Measurements from ENCODE around the gene PEAK1. TPM values are rescaled to one million over a fixed set of nuclear protein-coding genes. Genes with fewer than 3 reads are reported as not detected.

PEAK1 gene
- total RNA-seq, 2 donors from 2014 or later, result 25.4 to 38.4 TPM

- Mint-ChIP-seq H3K4me3 (peak overlapping the region; percentile 81), H3K36me3 (ENCODE audit: low read depth) (no peaks in the 10 kb centered on the region), H3K27ac (peak overlapping the region; percentile 83), H3K27me3 (ENCODE audit: insufficient read depth) (peaks cover 16% of the 10 kb centered on the region), H3K9me3 (no peaks in the 10 kb centered on the region), H3K4me1 (peaks cover 29% of the 10 kb centered on the region)
- H3K27me3 ChIP-seq (ENCODE audit: control insufficient read depth, insufficient read depth, low read length, poor library complexity, severe bottlenecking), result no peaks in the 10 kb centered on the region
- DNase-seq, result peak; percentile 80
- H3K4me1 ChIP-seq (ENCODE audit: control insufficient read depth, insufficient read depth, low read length), result peaks cover 4% of the 10 kb centered on the region
- H3K27ac ChIP-seq (ENCODE audit: low read depth, low read length), result no peak overlapping the region
- H3K9ac ChIP-seq (ENCODE audit: extremely low read depth, low read length, poor library complexity, severe bottlenecking), result peak overlapping the region; percentile 66
- WGBS, 2 experiments (ENCODE audit: insufficient coverage in 1 of 2, insufficient read length in 1 of 2), result 1 to 2% methylated on average over 8 to 72 of the region's 72 CpGs
- H3K4me3 ChIP-seq (ENCODE audit: low read length), result peak overlapping the region; percentile 83
- H3K9me3 ChIP-seq (ENCODE audit: control insufficient read depth, low read length), result no peaks in the 10 kb centered on the region
- H3K36me3 ChIP-seq (ENCODE audit: control insufficient read depth, insufficient read depth, low read length), result no peaks in the 10 kb centered on the region
- TF ChIP-seq CTCF (conservative IDR thresholded peaks at IDR 0.05), result no peak
Measured at GRCh38 chr15:77418966-77419835, 703 bp downstream of the PEAK1 start.

- Mint-ChIP-seq H3K4me1 (peaks cover 24% of the 10 kb centered on the region), H3K9me3 (no peaks in the 10 kb centered on the region), H3K27ac (no peak overlapping the region), H3K36me3 (ENCODE audit: low read depth) (no peaks in the 10 kb centered on the region), H3K4me3 (peak overlapping the region; percentile 81), H3K27me3 (ENCODE audit: insufficient read depth) (peaks cover 16% of the 10 kb centered on the region)
- 61 to 71% methylated on average over 3 to 8 of the region's 8 CpGs for WGBS, 2 experiments (ENCODE audit: insufficient coverage in 1 of 2, insufficient read length in 1 of 2)
- Histone ChIP-seq H3K27me3 (ENCODE audit: control insufficient read depth, insufficient read depth, low read length, poor library complexity, severe bottlenecking) (no peaks in the 10 kb centered on the region), H3K9ac (ENCODE audit: extremely low read depth, low read length, poor library complexity, severe bottlenecking) (no peak overlapping the region), H3K36me3 (ENCODE audit: control insufficient read depth, insufficient read depth, low read length) (no peaks in the 10 kb centered on the region), H3K27ac (ENCODE audit: low read depth, low read length) (no peak overlapping the region), H3K4me3 (ENCODE audit: low read length) (peak overlapping the region; percentile 83), H3K4me1 (ENCODE audit: control insufficient read depth, insufficient read depth, low read length) (peaks cover 4% of the 10 kb centered on the region), H3K9me3 (ENCODE audit: control insufficient read depth, low read length) (no peaks in the 10 kb centered on the region)
- no peak for TF ChIP-seq CTCF (conservative IDR thresholded peaks at IDR 0.05)
- no peak for DNase-seq
Measured at GRCh38 chr15:77418391-77418965, 1.4 kb downstream of the PEAK1 start.

- no peak overlapping the region for H3K27ac Mint-ChIP-seq
- peaks cover 16% of the 10 kb centered on the region for H3K27me3 Mint-ChIP-seq (ENCODE audit: insufficient read depth)
- 86 to 100% methylated on average over 1 to 3 of the region's 3 CpGs for WGBS, 2 experiments (ENCODE audit: insufficient coverage in 1 of 2, insufficient read length in 1 of 2)
- H3K4me1 Mint-ChIP-seq, result peaks cover 23% of the 10 kb centered on the region
- H3K36me3 ChIP-seq (ENCODE audit: control insufficient read depth, insufficient read depth, low read length), result no peaks in the 10 kb centered on the region
- no peak for TF ChIP-seq CTCF (conservative IDR thresholded peaks at IDR 0.05)
- no peaks in the 10 kb centered on the region for H3K9me3 Mint-ChIP-seq
- no peaks in the 10 kb centered on the region for H3K36me3 Mint-ChIP-seq (ENCODE audit: low read depth)
- no peak overlapping the region for H3K4me3 Mint-ChIP-seq
- no peaks in the 10 kb centered on the region for H3K9me3 ChIP-seq (ENCODE audit: control insufficient read depth, low read length)
- no peak overlapping the region for H3K27ac ChIP-seq (ENCODE audit: low read depth, low read length)
- H3K4me3 ChIP-seq (ENCODE audit: low read length), result no peak overlapping the region
- H3K27me3 ChIP-seq (ENCODE audit: control insufficient read depth, insufficient read depth, low read length, poor library complexity, severe bottlenecking), result no peaks in the 10 kb centered on the region
- DNase-seq, result no peak
- no peak overlapping the region for H3K9ac ChIP-seq (ENCODE audit: extremely low read depth, low read length, poor library complexity, severe bottlenecking)
- H3K4me1 ChIP-seq (ENCODE audit: control insufficient read depth, insufficient read depth, low read length), result peaks cover 4% of the 10 kb centered on the region
Measured at GRCh38 chr15:77417602-77418001, 2.3 kb downstream of the PEAK1 start.

Measured in endodermal cell (in vitro differentiated cells).